DMS153 treated with DMSO at 0.1 percent for 48 hours (cell line): Measurements from ENCODE around the gene JADE2.
"Not testable (repeated sequence)": the region's sequence is repeated elsewhere in the genome, so short reads cannot be mapped to it uniquely, and the experiment has no call there.

Experiments used
- DNase-seq: peaks from one replicate; lab custom pipeline; 2025; ENCODE audit not compliant: unreplicated experiment; lab: John Stamatoyannopoulos, UW

The JADE2 gene

DNA sequence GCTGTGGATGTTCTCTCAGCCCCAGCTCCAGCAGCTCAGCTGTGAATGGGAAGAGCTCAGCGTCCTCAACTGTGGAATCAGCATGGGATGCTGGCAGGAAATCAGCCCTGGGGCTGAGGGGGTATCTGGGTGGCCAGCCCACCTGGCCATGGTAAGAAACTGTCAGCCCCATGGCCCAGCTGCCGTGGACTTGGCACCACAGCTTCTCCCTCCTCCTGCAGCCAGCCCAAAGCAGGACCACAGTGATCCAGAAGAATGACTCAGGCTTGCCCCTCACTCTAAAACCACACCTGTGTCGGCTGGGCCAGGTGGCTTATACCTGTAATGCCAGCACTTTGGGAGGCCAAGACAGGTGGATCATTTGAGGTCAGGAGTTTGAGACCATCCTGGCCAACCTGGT, 59.2 kb downstream of the JADE2 start:
- DNase-seq: no peak

DNA sequence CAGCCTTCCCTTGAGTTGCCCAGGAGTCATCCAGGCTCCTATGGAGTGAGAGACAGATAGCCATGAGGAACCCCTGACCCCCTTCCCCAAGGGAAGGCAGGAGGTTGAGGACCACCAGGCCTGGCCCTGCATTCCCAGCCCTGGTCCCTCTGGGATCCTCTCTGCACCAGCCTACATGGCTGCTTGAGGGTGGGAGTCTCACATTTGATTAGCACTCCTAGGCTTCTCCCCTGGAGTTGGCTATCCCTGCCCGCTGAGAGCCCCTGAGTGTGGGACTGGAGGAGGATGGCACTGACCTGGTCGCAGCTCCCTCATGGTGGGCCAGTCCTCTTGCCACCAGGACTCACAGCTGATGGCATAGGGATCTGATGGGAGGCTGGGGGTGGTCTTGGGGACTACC, 60.5 kb downstream of the JADE2 start:
- DNase-seq: no peak

GRCh38 chr5:134586866-134587524, 61.5 kb downstream of the JADE2 start:
- no peak for DNase-seq

DNA sequence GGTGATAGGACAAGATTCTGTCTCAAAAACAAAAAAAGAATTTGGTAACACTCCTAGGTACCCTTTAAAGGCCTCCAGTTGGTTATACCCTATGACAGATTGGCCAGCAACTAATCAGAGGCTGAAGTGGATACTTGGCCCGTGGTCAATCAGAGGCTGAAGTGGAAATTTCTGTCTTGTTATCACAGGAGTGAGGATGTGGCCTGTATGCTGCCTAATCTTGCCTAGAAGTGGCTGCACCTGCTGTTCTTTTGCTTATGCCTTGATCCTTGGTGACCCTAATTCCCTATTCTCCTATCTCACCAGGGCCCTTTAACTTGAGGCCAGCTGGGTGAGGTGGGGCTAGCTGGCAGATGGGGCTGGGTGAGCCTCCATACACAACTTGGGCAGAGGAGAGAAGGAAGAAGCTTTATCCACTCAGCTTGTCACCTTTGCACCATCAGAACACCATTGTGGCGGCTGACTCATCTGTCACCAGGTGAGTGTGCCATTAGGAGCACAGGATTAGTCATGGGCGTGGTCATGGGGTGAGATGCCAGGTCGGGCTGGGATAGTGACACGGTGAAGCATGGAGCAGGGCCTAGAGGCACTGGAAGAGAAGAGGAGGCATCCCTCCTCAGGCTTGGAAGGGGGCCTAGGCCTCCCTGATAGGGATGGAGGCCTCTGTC, 65.7 kb downstream of the JADE2 start:
- no peak for DNase-seq

- no peak for DNase-seq
These were observed 66.8 kb downstream of the JADE2 start for GRCh38 chr5:134592141-134592746.

GRCh38 chr5:134594336-134594735, 68.9 kb downstream of the JADE2 start:
- no peak for DNase-seq

DNA sequence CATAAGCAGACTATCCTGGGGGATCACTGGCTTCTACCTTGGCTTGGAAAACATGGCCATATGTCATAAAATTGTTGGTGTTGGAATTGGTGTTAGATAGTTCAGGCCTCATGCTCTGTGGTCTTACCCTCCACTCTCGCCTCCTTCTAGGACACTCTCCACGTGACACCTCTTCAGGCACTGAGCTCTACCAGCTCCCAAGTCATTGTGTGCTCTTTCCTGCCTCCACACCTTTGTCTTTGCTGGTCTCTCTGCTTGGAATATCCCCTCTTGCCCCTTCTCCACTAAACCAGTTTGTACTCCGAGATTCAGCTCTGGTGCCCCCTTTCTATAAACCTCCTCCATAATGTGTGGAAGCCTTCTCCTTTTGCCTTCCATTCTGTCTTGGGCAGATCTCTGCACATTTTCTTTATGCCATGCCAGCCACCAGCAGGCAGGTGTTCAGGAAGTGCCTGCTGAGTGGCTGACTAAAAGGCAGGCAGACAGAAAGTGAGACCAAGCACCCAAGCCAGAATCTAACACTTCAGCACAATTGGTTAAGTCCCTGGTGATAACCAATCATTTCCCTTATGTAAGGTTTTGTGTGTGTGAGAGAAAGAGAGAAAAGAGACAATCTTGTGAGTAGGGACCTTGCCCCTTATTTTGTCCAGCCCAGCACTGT, 69.5 kb downstream of the JADE2 start:
- DNase-seq: no peak

DNA sequence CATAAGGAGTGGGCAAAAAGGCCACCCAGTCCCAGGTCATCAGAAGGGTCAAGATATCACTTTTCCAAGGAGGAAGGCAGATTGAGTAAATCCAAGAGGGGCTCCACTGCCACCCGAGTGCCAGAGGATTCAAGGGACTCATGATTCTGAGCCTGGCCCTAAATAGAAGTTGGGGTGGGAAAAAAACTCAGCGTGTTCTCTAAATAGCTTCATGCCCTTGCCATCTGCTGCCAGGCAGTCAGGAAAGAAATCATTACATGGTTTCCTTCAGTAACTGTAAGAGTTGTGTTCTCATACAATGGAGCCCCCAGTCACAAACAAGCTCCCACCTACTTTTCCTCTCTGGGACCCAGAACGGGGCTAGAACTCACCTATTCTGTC, 70.0 kb downstream of the JADE2 start:
- no peak for DNase-seq

DNA sequence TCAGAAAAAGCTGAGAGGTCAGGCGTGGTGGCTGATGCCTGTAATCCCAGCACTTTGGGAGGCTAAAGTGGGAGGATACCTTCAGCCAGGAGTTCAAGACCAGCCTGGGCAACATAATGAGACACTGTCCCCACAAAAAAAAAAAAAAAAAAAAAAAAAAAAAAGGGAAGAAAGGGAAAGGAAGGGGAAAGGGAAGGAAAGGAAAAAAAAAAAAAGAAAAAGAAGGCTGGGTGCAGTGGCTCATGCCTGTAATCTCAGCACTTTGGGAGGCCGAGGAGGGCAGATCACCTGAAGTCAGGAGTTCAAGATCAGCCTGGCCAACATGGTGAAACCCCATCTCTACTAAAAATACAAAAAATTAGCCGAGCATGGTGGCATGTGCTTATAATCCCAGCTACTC, 74.3 kb downstream of the JADE2 start:
- DNase-seq: not testable (repeated sequence)

DNA sequence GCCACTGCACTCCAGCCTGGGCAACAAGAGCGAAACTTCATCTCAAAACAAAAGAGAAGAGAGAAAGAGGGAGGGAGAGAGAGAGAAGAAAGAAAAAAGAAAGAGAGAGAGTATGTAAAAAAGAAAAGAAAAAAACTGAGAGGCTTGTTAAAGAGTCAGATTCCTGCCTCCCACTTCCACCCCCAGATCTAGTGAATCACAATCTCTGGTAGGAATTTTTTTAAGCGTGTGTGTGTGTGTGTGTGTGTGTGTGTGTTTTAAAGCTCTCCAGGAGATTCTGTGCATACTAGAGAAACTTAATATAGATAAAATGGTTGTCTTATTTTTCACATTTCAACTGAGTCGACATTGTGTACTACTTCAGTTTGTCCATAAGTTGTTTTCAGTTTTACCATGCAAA, 75.1 kb downstream of the JADE2 start:
- no peak for DNase-seq

DNA sequence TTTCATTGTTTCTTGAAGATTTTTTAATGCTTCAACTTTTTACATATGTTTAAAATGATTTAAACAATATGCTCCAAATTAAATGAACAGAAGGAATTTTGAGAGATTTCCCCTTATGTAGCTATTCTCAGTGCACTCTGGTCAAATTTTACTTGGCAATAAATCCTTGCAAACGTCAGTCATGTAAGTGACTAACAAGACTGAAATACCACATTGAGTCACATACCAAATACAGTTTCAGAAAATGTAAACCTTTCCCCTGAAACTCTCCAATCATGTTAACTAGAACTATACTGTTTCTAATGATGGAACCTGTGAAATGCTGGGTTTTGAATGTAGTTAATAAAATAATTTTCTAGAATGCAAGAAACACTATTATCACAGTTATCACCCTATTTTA, 77.6 kb downstream of the JADE2 start:
- DNase-seq: no peak

GRCh38 chr5:134604908-134605307, 79.4 kb downstream of the JADE2 start:
- DNase-seq: no peak

DNA sequence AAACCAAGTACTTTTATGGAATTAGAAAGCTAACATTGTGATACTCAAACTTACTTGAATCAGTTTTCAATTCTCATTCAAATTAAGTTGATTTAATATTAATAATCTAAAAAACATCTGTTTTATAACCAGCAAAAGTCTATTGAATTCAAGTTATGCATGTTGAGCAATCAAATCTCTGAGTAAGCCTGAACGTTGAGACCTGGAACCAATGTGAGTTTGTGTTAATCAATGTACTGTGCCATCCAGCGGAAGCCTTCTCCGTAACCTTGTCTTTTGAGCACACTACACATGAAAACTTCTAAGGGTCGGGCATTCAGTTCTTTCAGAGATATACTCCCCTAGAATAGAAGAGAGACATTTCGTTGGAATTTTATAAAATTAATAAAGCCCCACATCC, 81.3 kb downstream of the JADE2 start:
- DNase-seq: no peak

- no peak for DNase-seq
These were observed 83.1 kb downstream of the JADE2 start for GRCh38 chr5:134608555-134608954.

DNA sequence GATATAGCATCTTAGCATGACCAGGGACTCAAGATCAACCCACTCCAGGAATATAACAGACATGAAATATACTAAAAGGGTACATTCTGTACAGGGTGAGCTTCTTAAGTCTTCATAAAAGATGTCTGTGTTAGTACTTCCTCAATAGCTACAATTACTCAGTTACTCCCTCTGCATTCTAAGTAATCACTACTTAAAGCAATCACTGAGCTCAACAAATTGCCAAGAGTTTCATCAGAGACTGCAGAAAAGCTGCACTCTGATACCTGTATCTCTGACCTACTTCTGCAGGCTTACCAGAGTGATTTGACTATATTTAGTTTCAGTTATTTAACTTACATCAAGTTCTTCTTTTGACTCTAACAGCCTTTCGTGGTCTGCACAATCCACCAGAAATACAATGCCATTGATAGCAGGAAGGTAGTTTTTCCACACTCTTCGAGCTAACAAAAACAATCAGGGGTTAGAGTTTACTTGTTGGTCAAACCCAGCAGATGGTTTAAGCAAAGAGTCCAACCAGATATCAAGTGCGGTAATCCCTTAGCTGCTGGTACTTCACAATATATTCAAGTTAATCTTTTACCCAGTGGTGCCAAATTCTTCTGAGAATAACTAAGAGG, 83.9 kb downstream of the JADE2 start:
- DNase-seq: no peak

DNA sequence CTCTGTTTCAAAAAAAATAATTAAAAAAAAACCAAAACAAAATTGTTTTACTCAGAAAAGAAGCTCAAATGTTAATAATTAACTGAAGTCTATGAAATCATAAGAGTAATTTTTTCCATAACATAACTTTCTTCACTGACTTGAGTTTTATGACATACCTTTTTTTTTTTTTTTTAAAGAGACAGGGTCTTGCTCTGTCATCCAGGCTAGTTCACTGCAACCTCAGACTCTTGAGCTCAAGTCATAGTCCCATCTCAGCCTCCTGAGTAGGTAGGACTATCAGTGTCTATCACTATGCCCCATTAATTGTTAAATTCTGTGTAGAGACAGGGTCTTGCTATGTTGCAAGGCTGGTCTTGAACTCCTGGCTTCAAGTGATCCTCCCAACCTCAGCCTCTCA, 85.3 kb downstream of the JADE2 start:
- no peak for DNase-seq

- no peak for DNase-seq
These were observed 86.0 kb downstream of the JADE2 start for GRCh38 chr5:134611515-134611914.

- DNase-seq: no peak
These were observed 89.1 kb downstream of the JADE2 start for GRCh38 chr5:134614450-134615085.

GRCh38 chr5:134620634-134621033, 95.2 kb downstream of the JADE2 start:
- DNase-seq: no peak

DNA sequence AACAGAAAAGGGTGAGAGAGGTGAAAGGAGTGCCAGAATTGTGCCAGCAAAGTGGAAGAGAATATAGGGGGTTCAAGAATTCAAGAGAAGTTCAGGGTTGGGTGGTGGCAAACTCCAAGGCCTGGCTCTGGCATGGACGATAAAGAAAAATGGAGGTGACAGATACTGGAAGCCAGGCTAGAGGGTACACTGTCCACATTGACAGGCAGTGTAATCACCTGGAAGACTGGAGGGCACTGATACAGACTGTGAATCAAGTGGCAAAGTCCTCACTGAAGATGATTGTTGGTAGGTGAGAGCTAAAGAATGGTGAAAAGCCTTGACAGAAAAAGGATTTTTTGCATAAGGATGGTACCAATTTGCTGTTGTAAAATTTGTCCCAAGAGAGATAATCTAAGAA, 100.1 kb downstream of the JADE2 start:
- DNase-seq: no peak

DNA sequence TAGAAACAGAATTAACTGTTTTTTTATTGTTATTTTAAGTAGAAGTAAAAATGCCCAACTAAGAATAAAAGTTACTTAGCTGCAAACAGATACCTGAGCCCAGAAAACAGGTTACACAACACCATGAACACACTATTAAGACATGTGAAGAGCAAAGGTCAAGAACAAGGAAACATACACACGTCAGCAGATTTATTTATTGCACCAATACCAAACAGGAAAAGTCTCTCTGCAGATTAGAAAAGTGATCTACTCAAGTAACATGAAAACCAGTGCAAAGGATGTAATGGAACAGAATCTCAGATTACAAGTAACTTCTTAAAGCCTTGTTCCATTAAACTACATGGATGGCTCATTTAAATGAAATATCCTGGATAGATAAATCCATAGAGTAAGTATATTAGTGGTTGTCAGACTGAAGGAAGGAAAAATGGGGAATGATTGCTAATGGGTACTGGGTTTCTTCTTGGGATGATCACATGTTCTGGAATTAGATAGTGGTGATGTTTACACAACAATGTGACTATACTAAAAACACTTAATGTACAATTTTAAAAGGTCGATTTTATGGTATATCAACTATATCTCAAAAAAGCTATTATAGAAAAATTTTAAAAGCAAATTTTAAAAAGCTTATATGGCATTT, 101.0 kb downstream of the JADE2 start:
- DNase-seq: no peak
